ENCODE results near the gene CCZ1.
"Not testable (repeated sequence)": the region's sequence is repeated elsewhere in the genome, so short reads cannot be mapped to it uniquely, and the experiment has no call there.

CCZ1 gene

GRCh38 chr7:5916529-5916928 is 18.0 kb downstream of the CCZ1 start:
- not testable (repeated sequence) for DNase-seq

- DNase-seq = not testable (repeated sequence)
Observed at GRCh38 chr7:5924180-5924579, 25.6 kb downstream of the CCZ1 start.

- not testable (repeated sequence) for DNase-seq
Observed at GRCh38 chr7:5924630-5925029, 26.1 kb downstream of the CCZ1 start.

- DNase-seq = not testable (repeated sequence)
Observed at GRCh38 chr7:5926263-5926870, 27.8 kb downstream of the CCZ1 start.

GRCh38 chr7:5930290-5930689 is 31.8 kb downstream of the CCZ1 start:
- DNase-seq = not testable (repeated sequence)

- not testable (repeated sequence) for DNase-seq
Observed at GRCh38 chr7:5931250-5931649, 32.7 kb downstream of the CCZ1 start.

- not testable (repeated sequence) for DNase-seq
Observed at GRCh38 chr7:5931905-5932644, 33.5 kb downstream of the CCZ1 start.

GRCh38 chr7:5934945-5935450 is 36.5 kb downstream of the CCZ1 start:
- DNase-seq = not testable (repeated sequence)

- DNase-seq = not testable (repeated sequence)
Observed at GRCh38 chr7:5963205-5963604, 64.7 kb downstream of the CCZ1 start.

GRCh38 chr7:5963810-5964209 is 65.3 kb downstream of the CCZ1 start:
- DNase-seq = not testable (repeated sequence)

- not testable (repeated sequence) for DNase-seq
Observed at GRCh38 chr7:5970347-5970911, 71.9 kb downstream of the CCZ1 start, which contains the start of gene RSPH10B. Gene RSPH10B (minus strand): TSS chr7:5970689. CDS start chr7:5967116, 3,573 bp downstream.

GRCh38 chr7:5973580-5973979 is 75.0 kb downstream of the CCZ1 start:
- DNase-seq = not testable (repeated sequence)

Data from Kasumi-1 (cell line).